ENCODE results near the gene CISD3.

CISD3 gene

DNA sequence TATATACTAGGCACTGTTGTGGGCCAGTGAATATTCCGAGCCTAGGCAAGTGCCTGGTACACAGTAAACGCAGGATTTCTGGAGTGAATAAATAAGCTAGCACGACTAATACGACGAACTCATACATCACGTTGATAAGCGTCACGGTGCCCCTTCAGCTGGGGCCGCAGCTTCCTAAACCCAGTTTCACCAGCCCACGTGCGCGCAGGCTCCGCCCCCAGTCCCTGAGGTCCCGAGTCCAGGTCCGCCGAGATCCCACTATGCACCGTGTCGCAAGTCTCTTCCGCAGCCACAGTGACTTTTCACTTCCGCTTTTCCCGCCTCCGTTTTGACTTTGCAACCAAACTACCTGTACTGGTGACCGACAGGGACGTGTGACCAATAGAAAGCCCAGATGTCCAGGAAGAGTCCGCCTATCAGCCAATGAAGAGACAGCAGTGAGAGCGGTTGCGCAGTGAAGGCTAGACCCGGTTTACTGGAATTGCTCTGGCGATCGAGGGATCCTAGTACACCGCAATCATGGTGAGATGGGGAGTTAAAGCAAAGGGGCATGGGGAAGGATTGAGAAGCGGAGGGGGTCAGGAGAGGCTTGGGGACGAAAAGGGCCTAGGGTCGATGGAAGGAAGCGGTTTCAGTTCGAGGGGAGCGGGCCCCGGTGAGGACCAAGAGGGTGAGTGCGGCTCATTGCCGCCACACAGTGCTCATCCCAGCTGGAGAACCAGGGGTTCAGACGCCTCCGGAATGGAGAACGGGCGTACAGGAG lies 22.3 kb downstream of the CISD3 start, which contains the start of gene PSMB3:
Gene PSMB3 (plus strand): TSS at position 434 of the 763 bp plus-strand sequence. CDS start 86 bp downstream, at position 520.
- H3K9me3 ChIP-seq: no peaks in the 10 kb centered on the region
- intact Hi-C loops (cut with DNase I; ENCODE audit: low total_unique reads): loop anchor here (5.0 kb wide), 1 partner anchor 45 kb away; the partner anchor contains the start of gene PIP4K2B
- no peaks in the 10 kb centered on the region for H3K27me3 ChIP-seq
- TF ChIP-seq, protein P1, sequence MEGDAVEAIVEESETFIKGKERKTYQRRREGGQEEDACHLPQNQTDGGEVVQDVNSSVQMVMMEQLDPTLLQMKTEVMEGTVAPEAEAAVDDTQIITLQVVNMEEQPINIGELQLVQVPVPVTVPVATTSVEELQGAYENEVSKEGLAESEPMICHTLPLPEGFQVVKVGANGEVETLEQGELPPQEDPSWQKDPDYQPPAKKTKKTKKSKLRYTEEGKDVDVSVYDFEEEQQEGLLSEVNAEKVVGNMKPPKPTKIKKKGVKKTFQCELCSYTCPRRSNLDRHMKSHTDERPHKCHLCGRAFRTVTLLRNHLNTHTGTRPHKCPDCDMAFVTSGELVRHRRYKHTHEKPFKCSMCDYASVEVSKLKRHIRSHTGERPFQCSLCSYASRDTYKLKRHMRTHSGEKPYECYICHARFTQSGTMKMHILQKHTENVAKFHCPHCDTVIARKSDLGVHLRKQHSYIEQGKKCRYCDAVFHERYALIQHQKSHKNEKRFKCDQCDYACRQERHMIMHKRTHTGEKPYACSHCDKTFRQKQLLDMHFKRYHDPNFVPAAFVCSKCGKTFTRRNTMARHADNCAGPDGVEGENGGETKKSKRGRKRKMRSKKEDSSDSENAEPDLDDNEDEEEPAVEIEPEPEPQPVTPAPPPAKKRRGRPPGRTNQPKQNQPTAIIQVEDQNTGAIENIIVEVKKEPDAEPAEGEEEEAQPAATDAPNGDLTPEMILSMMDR (IDR thresholded peaks at IDR 0.05): no peak
- peak; percentile 99 for DNase-seq
- H3K4me3 ChIP-seq: peak within 1 kb of the TSS; percentile 73 to 96
- H3K27ac ChIP-seq: peak within 1 kb of the TSS; percentile 85 to 96
- H3K4me1 ChIP-seq: peaks cover 0 to 53% (median 40%) of the 10 kb centered on the region in 4 donors
- peaks cover 12 to 29% (median 19%) of the 10 kb centered on the region in 3 donors for H3K36me3 ChIP-seq

DNA sequence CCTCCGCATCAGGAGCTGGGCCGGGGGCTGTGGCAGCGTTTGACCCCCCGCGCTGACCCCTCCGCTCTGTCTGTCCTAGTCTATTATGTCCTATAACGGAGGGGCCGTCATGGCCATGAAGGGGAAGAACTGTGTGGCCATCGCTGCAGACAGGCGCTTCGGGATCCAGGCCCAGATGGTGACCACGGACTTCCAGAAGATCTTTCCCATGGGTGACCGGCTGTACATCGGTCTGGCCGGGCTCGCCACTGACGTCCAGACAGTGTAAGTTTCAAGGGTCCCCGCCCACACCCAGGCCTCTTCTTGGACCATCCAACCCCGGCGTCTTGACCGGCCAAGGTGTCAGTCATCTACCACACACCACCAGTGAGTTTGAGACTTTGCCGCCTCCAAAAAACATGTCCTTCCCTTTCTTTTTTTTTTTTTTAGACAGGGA lies 22.9 kb downstream of the CISD3 start:
- no peaks in the 10 kb centered on the region for H3K9me3 ChIP-seq
- intact Hi-C loops (cut with DNase I; ENCODE audit: low total_unique reads): loop anchor here (5.0 kb wide), 1 partner anchor 44 kb away; the partner anchor contains the start of gene PIP4K2B
- peaks cover 0 to 51% (median 40%) of the 10 kb centered on the region in 4 donors for H3K4me1 ChIP-seq
- DNase-seq: no peak
- H3K27me3 ChIP-seq: no peaks in the 10 kb centered on the region
- TF ChIP-seq, protein P1 (IDR thresholded peaks at IDR 0.05): no peak
- H3K27ac ChIP-seq: peak overlapping the region; percentile 85 to 96
- H3K36me3 ChIP-seq: peaks cover 13 to 35% (median 25%) of the 10 kb centered on the region in 3 donors
- peak overlapping the region; percentile 73 to 96 for H3K4me3 ChIP-seq

DNA sequence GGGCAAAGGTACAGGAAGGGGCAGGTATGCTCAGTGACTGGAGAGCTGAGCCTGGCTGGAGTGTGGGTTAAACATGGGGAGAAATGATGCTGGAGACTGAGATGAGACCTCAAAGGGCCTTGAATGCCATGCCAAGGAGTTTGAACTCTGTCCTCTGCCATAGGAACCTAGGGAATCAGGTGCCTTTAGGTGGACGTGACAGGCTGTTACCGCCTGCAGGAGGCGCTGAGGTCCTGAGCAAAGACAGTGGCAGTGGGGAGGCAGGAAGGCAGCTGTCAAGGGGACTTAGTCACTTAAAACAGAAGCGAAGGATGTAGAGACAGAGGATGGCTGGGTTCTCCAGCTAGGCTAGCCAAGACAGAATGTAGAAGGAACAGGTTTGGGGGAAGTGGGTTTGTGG lies 31.5 kb downstream of the CISD3 start:
- H3K4me1 ChIP-seq: no peaks in the 10 kb centered on the region
- no peaks in the 10 kb centered on the region for H3K9me3 ChIP-seq
- H3K36me3 ChIP-seq: peaks cover 48 to 96% (median 86%) of the 10 kb centered on the region in 3 donors
- intact Hi-C loops (cut with DNase I; ENCODE audit: low total_unique reads): no loop called here
- H3K27ac ChIP-seq: no peak overlapping the region
- H3K27me3 ChIP-seq: no peaks in the 10 kb centered on the region
- H3K4me3 ChIP-seq: no peak overlapping the region
- TF ChIP-seq, protein P1 (IDR thresholded peaks at IDR 0.05): no peak
- no peak for DNase-seq

DNA sequence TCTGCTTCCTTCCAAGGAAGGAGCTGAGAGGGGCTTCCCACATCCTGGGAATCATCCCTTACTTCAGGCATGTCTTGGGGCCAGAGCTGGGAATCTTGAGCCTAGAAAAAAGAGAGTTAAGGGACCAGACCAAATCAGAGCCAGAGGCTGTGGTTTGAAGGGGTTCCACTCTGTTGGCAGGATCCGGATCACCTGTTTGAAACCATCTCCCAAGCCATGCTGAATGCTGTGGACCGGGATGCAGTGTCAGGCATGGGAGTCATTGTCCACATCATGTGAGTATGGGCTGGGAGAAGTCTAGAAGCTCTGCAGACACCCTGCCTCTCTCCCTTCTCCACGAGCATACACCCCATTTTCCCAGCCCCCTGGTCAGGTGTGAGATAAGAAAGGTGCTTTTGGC lies 32.1 kb downstream of the CISD3 start:
- H3K27ac ChIP-seq: no peak overlapping the region
- no peaks in the 10 kb centered on the region for H3K27me3 ChIP-seq
- TF ChIP-seq, protein P1 (IDR thresholded peaks at IDR 0.05): no peak
- peaks cover 47 to 99% (median 89%) of the 10 kb centered on the region in 3 donors for H3K36me3 ChIP-seq
- H3K4me1 ChIP-seq: no peaks in the 10 kb centered on the region
- intact Hi-C loops (cut with DNase I; ENCODE audit: low total_unique reads): no loop called here
- DNase-seq: no peak
- no peaks in the 10 kb centered on the region for H3K9me3 ChIP-seq
- H3K4me3 ChIP-seq: no peak overlapping the region

DNA sequence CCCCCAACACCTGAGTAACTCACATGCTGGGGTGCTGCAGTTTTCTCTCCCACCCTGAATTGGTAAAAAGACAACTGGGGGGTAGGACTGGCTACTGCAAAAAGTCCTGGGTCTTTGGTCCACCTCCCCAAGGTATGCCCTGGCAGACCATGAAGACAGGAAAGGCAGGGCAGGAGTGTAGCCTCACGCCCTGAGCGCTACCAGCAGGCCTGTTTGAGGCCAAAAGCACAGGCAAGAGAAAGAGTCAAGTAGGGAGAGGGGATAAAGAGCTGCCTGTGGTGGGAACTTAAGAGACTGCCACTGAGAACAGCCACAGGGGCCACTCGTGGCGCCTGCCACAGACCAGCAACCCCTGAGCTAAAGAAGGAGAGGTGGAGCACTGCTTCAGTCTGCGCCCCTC lies 36.2 kb downstream of the CISD3 start:
- Histone ChIP-seq H3K27me3 (no peaks in the 10 kb centered on the region), H3K4me3 (no peak overlapping the region), H3K4me1 (no peaks in the 10 kb centered on the region), H3K27ac (no peak overlapping the region), H3K36me3 (peaks cover 44 to 100% (median 90%) of the 10 kb centered on the region in 3 donors), H3K9me3 (no peaks in the 10 kb centered on the region)
- DNase-seq: no peak
- TF ChIP-seq, protein P1 (IDR thresholded peaks at IDR 0.05): no peak
- intact Hi-C loops (cut with DNase I; ENCODE audit: low total_unique reads): no loop called here

All from tibial artery (tissue), 4 donors.